ENCODE measurements around the gene PRKG1.

Gene PRKG1

GRCh38 chr10:51076299-51076841 is 2.1 kb downstream of the PRKG1 start:
- DNase-seq (ENCODE audit: low read depth) = no peak

DNA sequence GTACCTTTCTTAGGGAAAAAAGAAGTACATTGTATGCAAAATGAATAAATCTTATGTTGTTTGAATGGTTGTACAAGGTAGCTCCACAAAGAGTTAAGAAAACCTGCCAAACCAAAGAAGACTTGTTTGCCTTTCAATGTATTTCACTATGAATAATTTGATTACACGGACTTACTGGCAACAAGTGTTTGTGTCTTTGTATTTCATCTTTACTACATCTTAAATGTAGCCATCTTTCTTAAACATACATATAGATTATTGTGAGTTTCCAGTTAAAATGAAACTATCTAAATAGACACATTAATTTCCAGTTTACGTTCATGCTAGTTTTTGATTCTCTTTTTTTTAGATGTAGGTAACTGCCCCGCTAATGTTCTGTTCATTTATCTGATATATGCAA is 2.8 kb downstream of the PRKG1 start:
- DNase-seq (ENCODE audit: low read depth) = no peak

DNA sequence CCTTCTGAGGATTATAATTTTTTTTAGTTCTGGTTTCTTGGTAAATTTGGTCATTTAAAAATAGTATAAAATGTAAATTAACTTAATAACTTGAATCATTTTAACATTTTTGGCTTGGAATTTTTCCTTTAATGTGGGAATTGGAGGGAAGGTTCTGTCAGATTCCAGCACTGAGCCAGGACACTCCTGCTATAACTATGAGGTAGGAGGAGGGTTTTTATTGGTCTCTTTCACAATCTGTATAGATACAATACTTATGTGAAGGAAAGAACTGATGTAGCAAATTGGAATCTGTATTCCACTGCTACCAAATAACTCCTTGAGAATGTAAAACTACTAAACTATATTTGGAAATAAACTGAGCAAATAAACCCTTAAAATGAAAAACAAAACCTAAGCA is 3.2 kb downstream of the PRKG1 start:
- no peak for DNase-seq (ENCODE audit: low read depth)

GRCh38 chr10:51079331-51079730 is 5.0 kb downstream of the PRKG1 start:
- no peak for DNase-seq (ENCODE audit: low read depth)

DNA sequence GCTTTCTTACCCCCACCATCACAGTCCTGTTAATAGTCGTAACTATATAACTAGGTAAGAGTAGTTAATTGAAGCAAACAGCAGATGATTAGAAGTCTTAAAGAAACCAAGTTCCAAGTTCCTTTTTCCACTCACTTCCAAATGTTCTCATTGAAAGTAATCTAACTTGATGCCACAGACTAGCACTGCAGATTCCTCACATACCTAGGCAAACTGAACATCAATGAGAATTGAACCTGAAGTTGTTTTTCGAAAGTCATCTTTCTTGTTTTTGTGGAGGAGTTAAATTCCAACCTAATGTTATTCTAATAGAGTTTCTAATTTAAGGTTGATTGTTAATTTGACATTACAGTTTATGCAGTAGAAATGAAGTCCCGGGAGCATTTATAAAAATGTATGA is 5.5 kb downstream of the PRKG1 start:
- no peak for DNase-seq (ENCODE audit: low read depth)

DNA sequence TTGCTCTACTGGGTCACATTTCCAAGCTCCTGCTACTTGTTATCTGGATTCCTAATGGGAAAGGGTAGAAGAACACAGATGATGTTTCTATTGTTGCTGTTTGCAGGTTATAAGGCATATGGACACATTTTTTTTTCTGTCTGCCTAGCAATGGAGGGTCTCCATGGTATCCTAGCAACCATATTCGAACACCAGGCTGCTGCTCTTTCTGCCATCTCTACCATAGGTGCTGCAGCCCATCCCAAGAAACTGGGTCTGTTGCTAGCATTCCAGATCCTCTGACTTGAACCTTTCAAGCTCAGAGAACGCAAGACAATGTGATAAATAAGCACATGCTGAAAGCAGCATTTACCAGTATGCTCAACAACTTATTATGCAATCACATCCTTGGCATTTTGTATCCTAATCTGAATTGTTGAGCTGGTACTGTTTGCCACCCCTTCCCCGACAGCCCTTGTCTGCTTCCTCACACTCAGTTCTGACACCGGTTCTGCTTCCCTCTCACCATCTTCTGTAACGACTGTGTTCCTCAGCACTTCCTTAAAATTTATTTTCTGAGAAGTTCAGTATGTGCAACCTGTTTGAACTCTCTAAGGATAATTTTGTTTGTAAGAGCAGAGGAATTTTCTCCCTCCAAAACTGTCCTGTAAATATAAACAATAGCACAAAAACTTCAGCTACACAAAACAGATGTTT is 6.2 kb downstream of the PRKG1 start:
- DNase-seq (ENCODE audit: low read depth) = no peak

DNA sequence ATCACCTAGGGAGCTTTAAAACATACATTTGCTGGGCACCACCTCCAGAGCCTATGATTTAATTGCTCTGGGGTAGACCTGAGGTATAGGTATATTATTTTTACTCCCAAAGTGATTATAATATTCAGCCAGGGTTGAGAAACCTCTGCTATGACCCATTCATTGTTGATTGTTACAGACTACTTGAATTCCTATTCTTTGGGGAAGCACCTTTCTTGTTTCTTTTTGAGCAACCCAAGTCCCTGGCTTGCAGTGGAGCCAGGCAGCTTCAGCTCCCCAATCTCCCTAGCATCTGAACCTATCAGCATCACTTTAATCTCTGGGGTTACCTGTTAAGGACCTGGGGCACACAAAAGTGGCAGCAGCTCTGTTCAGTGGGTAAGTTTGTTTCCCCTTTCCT is 8.6 kb downstream of the PRKG1 start:
- no peak for DNase-seq (ENCODE audit: low read depth)

DNA sequence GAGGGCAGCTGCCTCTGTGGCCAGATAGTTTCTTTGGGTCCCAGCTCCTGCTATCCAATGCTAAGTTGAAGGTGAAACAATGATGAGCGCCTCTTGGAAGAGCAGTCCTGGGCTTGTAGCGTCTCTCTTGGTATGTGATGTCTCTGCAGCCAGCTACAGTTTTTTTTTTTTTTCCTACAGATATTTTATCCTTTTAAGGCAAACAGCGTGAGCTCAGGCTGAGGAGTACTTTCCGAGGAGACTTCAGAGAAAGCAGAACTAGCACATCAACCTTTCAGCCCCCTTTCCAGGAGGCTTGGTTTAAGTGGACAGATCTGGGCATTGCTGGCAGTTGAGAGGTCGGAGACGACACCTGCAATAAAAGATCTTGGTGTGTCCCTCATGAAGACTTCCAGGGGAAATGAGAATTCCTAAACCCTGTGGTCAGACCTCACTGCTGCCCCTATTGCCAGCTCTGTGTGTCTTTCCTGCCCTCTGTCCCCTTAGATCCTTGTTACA is 9.1 kb downstream of the PRKG1 start:
- DNase-seq (ENCODE audit: low read depth) = no peak

DNA sequence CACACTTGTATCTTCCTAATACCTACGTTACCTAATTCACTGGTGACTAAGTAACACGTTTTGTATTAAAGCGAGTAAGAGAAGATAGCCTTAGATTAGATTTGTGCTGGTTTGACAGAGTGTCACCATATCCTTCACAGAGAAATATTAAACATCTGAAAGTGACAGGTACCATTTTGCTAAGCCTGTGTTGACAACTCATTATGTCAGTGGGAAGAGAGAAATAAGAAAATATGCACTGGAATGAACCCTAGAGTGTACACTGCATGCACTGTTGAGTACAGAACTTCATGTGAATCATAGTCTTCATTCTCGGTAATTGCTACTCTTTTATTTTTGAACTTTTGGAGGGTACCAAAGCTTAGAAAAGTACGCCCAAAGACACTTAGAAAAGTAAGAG is 10.9 kb downstream of the PRKG1 start:
- DNase-seq (ENCODE audit: low read depth) = no peak

- DNase-seq (ENCODE audit: low read depth) = no peak
Observed at GRCh38 chr10:51086710-51087109, 12.4 kb downstream of the PRKG1 start.

DNA sequence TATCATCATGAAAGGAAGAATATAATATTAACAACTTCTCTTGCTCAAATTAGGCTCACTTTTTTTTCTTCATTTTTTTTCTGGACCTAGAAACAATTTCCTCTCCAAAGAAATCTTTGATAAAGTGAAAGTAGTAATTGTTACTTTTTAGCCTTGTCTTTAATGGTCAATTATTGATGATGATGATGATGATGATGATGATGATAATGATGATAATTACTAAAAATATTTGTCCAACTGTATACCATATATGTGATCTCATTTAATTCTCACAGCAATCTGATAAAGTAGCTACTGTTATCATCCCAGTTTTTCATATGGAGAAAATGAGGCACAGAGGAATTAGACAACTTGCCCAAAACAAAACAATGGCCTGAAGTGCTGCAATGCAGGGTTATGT is 12.8 kb downstream of the PRKG1 start:
- no peak for DNase-seq (ENCODE audit: low read depth)

- DNase-seq (ENCODE audit: low read depth) = no peak
Observed at GRCh38 chr10:51090190-51090589, 15.9 kb downstream of the PRKG1 start.

- no peak for DNase-seq (ENCODE audit: low read depth)
Observed at GRCh38 chr10:51092402-51092801, 18.1 kb downstream of the PRKG1 start.

DNA sequence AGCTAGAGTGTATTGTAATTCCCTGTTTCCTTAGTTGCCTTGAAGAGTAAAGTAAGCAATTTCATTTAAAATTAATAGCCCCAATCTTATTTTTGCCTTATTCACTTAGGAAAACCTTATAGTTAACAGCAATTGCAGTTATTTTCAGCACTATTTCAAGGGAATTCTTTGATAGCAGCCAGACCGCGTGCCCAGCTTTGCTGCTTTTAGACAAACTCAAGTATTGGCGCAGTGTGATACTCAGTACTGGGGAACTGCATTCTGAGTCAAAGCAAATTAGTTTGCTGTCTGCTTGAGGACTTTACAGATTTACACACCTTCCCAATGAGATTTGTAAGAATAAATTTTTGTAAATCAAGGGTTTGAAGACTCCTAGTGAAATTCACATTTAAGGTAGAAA is 21.2 kb downstream of the PRKG1 start:
- no peak for DNase-seq (ENCODE audit: low read depth)

DNA sequence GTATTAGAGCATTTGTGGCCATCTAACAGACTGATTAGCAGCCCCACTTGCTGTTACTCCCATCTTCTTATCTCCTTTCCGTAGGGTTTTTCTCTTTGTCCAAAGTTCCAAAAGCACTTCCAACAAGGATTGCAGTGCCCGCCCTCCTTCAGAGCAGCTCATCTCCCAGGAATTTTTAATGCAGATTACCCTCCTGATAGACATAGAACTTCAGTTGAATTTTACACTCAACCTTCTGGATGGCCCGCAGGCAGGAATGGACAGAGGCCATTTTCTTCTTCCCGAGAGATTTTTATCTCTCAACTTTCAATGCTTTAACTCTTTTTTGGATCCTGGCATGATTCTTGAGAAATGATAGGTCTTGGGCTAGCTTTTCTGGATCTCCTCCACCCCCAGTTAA is 23.3 kb downstream of the PRKG1 start:
- DNase-seq (ENCODE audit: low read depth) = no peak

DNA sequence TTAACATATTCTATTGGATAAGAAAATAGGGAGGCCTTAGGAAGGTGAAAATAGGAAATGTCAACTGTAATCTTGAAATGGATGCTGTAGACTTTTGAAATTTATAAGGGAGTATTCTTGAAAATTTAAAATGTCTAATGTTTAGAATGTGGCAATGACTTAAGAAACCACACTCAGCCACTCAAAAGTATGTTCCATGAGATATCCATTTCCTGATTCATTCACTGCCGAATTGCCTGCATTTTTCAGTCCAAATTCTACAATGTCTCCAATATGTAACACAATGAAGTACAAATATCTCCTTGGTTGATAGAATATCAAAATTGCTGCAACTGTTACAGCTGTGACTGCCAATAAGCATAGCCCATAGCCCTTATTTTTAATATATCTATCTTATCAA is 25.9 kb downstream of the PRKG1 start:
- no peak for DNase-seq (ENCODE audit: low read depth)

- no peak for DNase-seq (ENCODE audit: low read depth)
Observed at GRCh38 chr10:51103554-51104217, 29.4 kb downstream of the PRKG1 start.

- no peak for DNase-seq (ENCODE audit: low read depth)
Observed at GRCh38 chr10:51106311-51106945, 32.1 kb downstream of the PRKG1 start.

DNA sequence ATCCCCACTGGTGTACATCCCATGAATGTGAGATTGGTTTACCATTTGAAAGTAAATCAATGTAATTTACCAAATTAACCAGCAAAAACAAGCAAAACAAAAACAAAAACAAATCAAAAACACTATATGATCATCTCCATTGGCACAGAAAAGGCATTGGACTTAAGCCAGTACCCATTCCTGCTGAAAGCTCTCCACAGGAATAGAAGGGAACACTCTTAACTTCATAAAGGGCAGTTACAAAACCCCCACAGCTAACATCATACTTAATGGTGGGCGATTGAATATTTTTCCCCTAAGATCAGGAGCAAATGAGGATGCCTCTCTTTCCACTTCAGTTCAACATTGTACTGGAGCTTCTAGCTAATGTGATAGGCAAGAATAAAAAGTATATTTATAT is 34.1 kb downstream of the PRKG1 start:
- DNase-seq (ENCODE audit: low read depth) = no peak

DNA sequence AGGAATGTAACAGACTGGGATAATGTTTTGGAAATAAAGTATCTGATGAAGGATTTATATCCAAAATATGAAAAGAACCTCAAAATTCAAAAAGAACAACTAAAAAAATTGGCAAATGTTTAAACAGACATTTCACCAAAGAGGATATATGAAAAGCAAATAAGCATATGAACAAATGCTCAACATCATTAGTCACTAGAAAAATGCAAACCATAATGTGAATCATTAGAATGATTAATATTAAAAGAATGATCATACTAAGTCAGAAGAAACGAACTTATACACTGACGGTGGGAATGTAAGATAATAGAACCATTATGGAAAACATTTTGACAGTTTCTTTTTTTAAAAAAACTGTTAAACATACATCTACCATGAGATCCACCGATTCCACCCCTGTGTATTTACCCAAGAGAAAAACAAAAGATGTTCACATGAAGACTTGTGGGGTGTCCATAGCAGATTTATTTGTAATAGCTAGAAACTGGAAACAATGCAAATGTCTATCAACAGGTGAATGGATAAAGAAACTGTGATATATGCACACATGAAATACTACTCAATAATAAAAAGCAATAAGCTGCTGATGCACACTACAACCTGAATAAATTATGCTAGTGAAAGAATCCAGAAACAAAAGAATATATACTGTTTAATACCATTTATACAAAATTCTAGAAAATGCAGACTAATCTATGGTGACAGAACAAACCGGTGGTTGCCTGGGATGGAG is 35.7 kb downstream of the PRKG1 start:
- no peak for DNase-seq (ENCODE audit: low read depth)

GRCh38 chr10:51112013-51112412 is 37.7 kb downstream of the PRKG1 start:
- DNase-seq (ENCODE audit: low read depth) = no peak

DNA sequence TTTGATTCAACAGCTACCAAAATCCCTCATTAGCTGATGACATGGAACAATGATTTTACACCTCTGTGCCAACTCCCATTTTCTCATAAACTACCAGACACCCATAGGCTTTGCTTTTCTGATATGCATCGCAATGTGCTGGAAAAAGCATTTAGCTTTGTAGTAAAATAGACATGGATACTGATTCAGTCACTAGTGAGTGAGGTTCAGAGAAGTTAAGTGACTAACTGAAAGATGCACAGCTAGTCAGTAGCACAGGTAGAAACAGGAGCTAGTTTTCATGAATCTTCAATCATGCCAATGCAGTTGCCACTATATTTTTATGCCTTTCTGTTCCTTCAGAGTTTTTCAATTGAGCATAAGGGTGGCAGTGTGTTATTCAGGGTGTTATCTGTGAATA is 38.7 kb downstream of the PRKG1 start:
- no peak for DNase-seq (ENCODE audit: low read depth)

All from T-helper 22 cell (primary cell).